Muscle of arm (tissue), 12 donors: ENCODE results near the gene CDHR3. TPM values are rescaled to one million over a fixed set of nuclear protein-coding genes. Genes with fewer than 3 reads are reported as not detected.
"Not testable (repeated sequence)": the region's sequence is repeated elsewhere in the genome, so short reads cannot be mapped to it uniquely, and the experiment has no call there.

Experiments
- DNase-seq: peaks from one replicate; pipeline ENCODE4 v3.0.0-alpha.2; 2013
- polyA plus RNA-seq, 12 donors: library from polyadenylated mRNA; unstranded; fragments of 120-200 nt; gene quantifications; one replicate each; pipeline ENCODE4 v1.2.1, GENCODE V29; 2013; ENCODE audit not compliant: insufficient read length in 12 of 12

The CDHR3 gene
- polyA plus RNA-seq, 12 donors = 6.0 to 28.2 (median 12.6) TPM; not detected in 1

GRCh38 chr7:105992905-105993304, 29.8 kb downstream of the CDHR3 start:
- no peak for DNase-seq

GRCh38 chr7:105996860-105997737, 34.0 kb downstream of the CDHR3 start:
- no peak for DNase-seq

GRCh38 chr7:105999256-105999655, 36.2 kb downstream of the CDHR3 start:
- no peak for DNase-seq

GRCh38 chr7:106001196-106001595, 38.1 kb downstream of the CDHR3 start:
- DNase-seq = no peak

- DNase-seq = no peak
Observed at GRCh38 chr7:106001886-106002285, 38.8 kb downstream of the CDHR3 start.

- DNase-seq = no peak
Observed at GRCh38 chr7:106003525-106004064, 40.5 kb downstream of the CDHR3 start.

- no peak for DNase-seq
Observed at GRCh38 chr7:106006906-106007305, 43.8 kb downstream of the CDHR3 start.

GRCh38 chr7:106007796-106008195, 44.7 kb downstream of the CDHR3 start:
- not testable (repeated sequence) for DNase-seq

GRCh38 chr7:106009503-106010226, 46.6 kb downstream of the CDHR3 start:
- peak; percentile 85 for DNase-seq

GRCh38 chr7:106010331-106010730, 47.3 kb downstream of the CDHR3 start:
- no peak for DNase-seq

GRCh38 chr7:106010866-106011265, 47.8 kb downstream of the CDHR3 start:
- no peak for DNase-seq

- no peak for DNase-seq
Observed at GRCh38 chr7:106012184-106012583, 49.1 kb downstream of the CDHR3 start.

- no peak for DNase-seq
Observed at GRCh38 chr7:106012935-106013439, 49.9 kb downstream of the CDHR3 start.

GRCh38 chr7:106015381-106016218, 52.5 kb downstream of the CDHR3 start:
- DNase-seq = no peak

GRCh38 chr7:106016331-106016730, 53.3 kb downstream of the CDHR3 start:
- no peak for DNase-seq

- no peak for DNase-seq
Observed at GRCh38 chr7:106017657-106018056, 54.6 kb downstream of the CDHR3 start.

- DNase-seq = no peak
Observed at GRCh38 chr7:106018566-106019469, 55.8 kb downstream of the CDHR3 start.

- DNase-seq = no peak
Observed at GRCh38 chr7:106019470-106019820, 56.4 kb downstream of the CDHR3 start.

- no peak for DNase-seq
Observed at GRCh38 chr7:106021151-106022067, 58.3 kb downstream of the CDHR3 start.
